Measurements from ENCODE around the gene PACSIN3.
"Not testable (repeated sequence)": the region's sequence is repeated elsewhere in the genome, so short reads cannot be mapped to it uniquely, and the experiment has no call there.

PACSIN3 gene

DNA sequence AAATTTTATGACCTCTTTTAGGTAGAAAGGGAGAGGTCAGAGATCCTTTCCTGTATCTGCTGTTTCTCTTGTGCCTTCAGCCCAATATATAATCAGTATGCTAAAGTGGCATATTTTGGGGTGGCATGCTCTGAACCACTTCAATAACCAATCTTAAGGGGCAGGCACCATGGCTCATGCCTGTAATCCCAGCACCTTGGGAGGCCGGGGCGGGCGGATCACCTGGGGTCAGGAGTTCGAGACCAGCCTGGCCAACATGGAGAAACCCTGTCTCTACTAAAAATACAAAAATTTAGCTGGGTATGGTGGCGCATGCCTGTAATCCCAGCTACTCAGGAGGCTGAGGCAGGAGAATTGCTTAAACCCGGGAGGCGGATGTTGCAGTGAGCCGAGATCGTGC is 11.9 kb upstream of the PACSIN3 start:
- DNase-seq = not testable (repeated sequence)

DNA sequence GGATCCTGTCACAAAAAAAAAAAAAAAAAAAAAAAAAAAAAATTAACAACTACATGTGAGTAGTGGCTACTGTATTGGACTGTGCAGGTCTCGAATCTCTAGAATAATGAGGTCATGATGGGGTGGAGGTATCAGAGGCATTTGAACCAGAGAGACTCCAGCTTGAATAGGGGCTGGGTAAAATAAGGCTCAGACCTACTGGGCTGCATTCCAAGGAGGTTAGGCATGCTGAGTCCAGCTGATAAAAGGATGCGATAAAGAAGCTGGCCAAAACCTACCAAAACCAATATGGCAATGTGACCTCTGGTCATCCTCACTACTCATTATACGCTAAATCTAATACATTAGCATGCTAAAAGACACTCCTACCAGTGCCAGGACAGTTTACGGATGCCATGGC is 5.9 kb upstream of the PACSIN3 start:
- no peak for DNase-seq

DNA sequence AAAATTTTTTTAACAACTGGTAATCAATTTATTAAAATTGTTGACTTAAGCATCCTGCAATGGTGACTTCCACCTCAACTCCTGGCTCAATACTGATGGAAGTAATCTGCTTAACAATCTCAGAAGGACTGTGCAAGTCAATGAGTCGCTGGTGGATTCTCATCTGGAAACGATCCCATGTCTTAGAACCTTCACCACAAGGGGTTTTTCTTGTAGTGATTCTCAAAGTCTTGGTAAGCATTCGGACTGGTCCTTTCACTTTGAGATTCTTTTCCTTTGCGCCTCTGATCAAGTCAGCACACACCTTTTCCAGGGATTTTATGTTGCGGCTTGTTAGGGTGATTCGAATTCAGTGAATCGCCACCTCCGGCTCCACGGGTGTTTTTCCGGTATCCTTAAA is 4.9 kb upstream of the PACSIN3 start:
- DNase-seq = not testable (repeated sequence)

DNA sequence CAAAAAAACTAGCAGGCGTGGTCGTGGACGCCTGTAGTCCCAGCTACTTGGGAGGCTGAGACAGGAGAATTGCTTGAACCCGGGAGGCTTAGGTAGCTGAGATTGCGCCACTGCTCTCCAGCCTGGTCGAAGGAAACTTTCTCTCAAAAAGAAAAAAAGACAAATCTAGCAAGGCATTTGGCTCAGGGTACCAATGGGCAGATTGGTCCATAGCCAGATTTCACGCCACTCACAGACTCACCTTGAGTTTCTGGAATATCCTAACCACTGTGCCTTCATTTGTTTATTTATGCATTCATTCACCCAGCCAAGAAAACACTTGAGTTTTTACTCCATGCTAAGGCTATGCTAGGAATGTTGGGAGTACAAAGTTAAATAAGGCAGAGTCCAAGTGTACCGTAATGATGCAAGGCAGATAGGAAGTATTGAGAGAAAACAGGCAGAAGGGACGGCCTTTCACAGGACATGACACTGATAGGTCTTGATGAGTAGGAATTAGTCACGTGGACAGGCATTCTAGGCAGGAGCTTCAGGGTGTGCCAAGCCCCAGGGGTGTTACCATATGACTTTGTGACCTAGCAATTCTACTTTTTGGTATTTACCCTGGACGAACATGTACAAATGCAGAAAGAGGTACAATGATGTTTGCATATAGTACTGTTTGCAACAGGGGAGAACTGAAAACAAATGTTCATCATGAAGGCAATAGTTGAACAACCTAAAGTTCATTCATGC is 3.0 kb upstream of the PACSIN3 start:
- no peak for DNase-seq

DNA sequence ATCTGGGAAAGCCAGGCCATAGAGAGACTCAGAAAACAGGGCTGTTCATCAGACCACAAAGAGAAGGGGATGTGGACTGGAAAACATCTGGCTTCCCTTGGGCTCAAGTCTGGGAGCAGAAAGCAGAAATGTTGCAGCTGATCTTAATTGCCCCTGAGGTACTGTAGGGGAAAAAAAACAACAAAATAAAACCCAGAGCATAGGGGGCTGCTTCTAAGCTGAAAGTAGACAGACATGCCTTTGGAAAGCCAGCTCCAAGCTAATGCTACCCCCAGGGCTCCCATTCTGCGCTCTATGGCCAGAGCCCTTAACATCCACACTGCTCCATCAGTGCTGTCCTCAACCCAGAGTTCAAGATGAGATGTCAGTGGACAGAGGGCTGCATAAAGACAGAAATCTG is 2.0 kb upstream of the PACSIN3 start:
- no peak for DNase-seq

DNA sequence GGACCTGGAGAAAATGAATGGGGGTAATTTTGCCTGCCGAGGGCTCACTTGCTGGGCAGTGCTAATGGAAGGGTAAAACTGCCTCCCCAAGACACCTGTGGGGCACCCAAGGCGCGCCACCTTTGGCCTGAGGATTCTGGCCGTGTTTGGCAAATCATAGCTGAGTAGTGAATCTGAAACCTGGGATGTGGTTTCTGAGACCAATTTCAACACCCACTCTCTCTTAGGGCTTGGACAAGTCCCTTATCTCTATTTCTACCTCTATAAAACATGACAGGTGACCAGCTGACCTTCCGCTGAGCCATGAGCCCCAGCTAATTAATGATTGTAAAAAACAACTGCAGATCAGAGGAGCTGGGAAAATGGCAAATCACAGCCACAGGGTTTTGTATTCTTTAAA is 1.5 kb upstream of the PACSIN3 start:
- DNase-seq = no peak

DNA sequence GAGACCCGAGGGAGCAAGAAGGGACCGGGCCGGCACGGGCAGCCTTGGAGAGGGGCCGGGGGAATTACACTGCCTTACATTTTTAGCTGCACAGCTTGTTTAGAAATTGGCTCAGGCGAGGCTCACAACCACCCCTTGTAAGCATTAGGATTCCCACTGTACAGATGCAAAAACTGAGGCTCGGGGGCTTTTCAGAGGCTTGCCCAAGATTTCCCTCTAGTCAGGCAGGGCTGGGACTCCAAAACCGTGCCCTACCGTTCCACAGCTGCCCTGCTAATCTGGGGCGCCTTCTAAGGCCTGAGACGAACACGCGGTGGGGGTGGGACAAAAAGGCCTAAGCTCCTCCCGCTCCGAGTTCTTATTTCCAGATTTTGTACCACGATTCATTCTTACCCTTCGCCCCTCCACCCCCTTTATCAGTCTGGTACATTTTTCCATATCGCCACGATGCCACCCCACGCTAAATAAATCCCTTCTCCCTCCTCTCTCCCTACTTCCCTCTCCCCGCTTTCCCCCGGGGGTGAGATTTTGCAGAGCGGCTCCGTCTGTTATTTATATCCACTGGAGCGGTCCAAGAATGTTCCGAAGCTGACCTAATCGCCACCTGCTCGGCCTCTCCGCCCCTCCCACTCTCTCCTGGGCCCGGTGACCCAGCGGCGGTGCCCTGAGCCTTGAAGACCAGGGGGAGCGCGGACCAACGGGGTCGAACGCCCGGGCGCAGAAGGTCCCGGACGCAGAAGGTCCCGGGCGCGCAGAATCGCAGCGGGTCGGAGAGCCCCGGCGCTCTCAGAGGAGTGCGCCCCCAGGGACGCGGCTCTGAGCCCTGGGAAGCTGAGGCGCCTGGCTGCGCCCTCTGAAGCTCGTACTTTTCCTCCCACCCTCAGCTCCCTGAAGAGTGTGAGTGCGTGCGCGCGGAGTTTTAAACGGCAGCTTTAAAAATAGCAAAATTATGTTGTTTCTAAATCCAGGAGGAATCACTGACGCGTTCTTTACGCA is 764 bp upstream of the PACSIN3 start:
- peak in 17 of 56 donors; percentile 16 to 62 (median 34) for DNase-seq

DNA sequence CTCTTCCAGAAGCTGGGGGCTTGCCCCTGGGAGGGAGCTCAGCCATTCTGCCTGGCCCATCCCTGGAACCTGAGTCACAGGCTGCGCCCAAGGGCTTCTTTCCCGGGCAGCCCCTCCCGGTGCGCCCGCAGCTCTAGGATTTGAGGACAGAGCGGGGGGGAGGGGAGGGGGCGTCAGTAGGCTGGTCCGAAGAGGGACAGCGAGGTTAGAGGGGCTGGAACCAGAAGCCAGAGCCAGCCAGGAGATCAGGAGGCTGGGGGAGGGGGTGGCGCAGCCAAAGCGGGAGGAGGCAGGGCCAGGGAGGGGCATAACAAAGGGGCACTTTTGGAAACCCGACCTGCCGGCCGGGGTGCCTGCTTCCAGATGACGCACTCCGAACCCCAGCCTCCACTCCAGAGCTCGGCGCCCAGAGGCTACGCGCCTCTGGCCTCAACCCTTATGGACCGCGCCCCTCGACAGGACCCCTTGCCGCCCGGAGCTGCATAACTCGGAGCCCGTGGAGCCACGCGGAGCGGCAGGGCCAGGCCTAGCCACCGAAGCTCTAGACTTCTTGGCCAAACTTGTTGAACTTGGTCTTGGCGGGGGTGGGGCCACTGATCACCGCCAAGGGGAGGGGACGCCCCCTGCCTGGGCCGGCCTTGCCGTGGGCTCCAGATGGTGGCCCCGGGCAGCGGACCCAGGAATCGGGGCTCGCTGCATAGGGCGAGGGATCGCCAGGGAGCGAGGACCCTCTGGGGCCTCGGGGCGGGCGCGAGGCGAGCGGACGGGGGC is 744 bp downstream of the PACSIN3 start:
- DNase-seq = peak in 27 of 56 donors; percentile 10 to 72 (median 53)

DNA sequence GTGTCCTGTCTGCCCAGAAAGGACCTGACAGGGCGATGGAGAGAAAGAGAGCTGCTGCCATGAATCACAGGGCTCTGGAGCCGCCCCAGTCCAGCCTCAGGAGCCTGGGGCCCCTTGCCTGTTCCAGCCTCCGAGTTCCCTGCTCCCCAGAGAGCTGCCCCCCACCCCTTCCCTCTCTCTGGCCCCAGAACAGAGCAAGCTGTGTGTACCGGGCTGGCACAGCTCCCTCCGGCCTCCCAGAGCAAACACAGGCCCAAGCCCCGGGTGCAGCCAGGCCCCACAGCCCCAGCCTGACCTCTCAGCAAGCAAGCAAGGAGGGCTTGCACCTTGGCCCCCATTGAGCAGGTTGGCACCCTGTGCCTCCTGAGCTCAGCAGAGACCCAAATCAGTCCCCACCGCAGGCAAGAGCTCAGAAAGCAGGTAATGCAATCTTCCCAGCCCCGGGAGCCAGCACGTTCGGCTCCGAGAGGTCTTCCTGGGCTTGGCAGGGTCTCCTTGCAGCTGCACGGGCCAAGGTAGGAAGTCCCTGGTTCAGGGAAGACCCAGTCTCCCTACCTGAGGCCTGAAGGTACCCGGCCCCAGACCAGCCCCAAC is 1.4 kb downstream of the PACSIN3 start:
- peak in 55 of 56 donors; percentile 24 to 92 (median 76) for DNase-seq

DNA sequence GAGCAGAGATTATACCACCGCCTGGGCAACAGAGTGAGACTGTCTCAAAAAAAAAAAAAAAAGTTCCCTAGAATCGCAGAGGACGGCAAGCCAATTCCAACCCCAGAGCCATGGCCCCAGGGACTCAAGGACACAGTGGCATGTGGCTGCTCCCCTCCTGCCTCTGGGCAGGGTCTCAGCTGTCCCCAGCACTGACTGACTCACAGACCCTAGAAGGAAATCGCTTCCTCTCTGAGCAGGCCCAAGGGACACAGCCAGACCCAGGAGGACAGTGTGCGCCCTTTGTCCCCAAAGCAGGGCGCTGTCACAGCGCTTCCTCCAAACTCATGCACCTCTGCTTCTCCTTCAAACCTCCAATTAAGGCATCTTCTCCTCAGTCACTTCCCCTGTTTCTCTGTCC is 2.3 kb downstream of the PACSIN3 start:
- DNase-seq = no peak

DNA sequence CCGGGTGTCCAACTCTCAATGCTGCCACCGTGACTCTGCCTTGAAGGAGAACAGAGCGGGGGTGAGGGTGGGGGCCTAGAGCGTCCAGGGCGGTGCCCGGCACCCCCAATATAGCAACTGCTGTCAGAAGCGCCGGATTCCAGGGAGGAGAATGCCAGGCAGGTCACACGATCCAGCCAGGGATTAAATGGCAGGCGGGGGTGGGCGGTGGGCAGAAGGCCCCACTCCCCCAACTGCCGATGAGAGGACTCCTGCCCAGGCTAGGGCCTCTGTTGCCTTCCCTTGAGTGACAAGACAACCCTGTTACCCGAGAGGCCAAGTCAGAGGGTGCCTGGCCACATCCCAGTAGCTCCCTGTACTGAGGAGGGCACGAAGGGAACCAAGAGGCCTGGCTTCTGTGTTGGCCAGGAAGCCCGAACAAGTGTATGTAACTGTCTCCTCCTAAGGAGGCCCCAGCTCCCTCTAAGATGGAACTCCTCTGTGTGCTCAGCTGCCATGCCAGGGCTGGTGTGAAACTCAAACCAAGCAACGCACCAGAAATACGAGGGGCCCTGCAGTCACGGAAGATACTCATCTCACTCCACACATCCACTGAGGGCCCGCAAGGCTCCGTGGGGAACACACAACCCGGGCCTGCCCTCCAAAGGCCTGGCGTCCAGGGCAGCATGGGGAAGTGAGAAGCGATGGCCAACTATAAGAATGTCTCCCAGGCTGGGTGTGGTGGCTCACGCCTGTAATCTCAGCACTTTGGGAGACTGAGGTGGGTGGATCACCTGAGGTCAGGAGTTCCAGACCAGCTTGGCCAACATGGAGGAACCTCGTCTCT is 3.0 kb downstream of the PACSIN3 start:
- no peak for DNase-seq

DNA sequence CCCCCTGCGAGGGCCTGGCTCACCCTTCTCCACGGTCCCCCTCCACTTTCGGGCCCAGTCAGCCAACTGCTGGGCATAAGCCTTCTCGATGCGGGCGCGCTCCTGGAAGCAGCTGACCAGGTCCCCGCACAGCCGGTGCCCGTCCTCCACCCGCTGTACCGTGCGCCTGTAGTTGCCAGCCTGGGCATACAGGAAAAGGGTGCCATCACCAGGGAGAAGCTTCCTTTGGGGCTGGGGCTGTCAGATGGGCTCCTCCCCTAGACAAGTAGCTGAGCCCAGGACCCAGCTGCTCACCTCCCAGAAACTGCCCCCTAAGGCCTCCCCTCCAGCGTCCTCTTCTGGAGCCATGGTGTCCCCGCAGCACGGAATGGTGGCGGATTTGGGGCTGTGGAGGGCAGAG is 3.9 kb downstream of the PACSIN3 start:
- DNase-seq = no peak

DNA sequence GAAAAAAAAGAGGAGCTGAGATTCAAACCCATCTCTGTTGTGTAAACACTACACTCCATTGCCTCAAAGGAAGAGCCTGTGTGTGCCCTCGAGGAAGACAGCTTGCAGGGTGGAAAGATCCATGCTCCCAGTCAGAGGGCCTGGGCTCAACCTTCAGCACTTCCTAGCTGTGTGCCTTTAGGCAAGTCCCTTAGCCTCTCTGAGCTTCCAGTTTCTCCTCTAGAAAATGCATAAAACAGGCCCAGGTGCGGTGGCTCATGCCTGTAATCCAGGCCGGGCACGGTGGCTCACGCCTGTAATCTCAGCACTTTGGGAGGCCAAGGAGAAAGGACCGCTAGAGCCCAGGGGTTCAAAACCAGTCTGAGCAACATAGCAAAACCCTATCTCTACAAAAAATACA is 5.0 kb downstream of the PACSIN3 start:
- DNase-seq = no peak

DNA sequence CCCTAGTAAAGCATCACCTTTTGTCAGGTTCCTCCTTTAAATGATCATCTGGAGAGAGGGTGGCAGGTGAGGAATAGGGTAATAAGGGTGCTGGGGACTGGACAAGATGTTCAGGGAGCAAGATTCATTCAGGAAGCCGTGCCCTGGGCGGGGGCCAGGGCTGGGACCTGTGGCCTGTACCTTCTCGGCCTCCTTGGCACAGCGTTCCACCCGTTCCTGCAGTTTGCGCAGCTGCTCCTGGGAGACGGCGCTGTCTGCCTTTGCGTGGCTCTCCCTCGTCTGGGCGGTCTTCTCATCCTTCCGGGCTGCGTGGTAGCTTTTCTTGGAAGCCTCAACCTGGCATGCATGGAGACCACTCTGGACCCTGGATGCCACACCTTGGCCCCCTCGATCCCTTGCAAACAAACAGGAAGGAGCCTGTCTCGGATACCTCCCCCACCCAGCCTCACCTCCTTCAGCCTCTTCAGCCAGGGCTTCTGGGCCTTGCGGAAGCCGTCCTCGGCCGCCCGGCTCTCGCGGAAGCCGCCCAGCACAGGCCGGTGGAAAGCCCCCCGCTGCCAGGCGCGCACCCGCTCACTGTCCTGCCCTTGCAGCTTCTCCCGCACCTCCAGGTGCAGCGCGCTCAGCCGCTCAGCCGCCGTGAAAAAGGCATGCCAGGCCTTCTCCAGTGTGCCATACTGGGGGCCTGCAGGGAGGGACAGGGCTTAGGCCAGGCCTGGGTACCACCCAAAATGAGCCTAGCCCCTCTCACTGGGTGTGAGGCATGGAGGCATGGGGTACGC is 6.0 kb downstream of the PACSIN3 start:
- DNase-seq = no peak

DNA sequence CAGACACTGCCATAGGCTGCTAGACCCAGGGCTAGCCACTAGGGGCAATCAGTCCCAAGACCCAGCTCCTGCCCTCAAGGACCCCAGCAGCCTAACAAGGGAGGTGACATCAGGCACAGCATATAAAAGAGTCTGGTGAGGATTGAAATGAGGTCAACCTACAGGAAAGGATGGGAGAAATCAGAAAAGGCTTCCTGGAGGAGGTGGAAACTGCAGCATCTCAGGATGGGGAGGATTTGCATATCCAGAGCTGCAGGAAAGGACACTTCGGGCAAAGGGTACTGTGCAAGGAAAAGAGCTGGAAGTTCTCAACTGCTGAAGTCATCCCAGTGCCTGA is 6.6 kb downstream of the PACSIN3 start:
- DNase-seq = peak in 9 of 56 donors; percentile 8 to 40 (median 16)

DNA sequence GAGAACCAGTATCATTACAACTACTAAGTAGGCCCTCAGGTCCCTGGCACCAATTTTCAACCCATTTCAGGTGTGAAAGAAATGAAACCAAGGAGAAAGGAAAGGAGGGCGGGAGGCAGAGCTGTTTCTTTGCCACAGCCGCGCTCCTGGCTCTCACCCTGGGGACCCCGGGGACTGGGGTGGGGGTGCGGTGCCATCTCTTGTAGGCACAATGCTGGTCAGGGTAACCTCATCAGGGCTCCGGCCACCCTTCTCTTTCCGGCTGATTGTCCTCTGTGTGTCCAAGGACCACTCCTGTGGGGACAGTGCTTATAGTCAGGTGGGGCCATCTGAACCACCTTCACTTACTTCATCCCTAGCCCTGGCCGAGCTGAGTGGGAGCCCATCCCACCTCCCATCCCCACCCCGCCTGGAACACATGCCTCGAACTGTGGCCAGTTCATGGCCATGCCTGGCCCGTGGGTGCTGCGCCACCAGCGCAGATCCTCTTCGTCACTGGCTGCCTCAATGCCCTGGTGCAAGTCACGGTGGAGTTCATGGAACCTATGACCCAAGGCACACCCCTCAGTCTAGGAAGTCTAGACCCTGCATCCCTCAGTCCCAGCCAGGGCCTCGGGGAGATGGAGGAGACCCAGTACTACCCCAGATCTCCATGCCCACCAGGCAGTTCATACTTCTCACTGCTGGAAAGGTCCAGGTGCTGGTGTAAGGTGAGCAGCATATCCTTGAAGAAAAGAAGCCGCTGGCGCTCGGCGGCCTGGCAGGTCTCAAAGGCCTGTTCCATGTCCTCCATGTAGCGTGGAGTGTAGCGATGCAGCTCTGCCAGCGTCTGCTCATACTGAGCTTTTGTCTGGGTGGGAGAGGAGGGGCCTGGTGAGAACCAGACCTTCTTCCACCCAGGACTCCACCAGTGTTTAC is 7.2 kb downstream of the PACSIN3 start:
- no peak for DNase-seq

DNA sequence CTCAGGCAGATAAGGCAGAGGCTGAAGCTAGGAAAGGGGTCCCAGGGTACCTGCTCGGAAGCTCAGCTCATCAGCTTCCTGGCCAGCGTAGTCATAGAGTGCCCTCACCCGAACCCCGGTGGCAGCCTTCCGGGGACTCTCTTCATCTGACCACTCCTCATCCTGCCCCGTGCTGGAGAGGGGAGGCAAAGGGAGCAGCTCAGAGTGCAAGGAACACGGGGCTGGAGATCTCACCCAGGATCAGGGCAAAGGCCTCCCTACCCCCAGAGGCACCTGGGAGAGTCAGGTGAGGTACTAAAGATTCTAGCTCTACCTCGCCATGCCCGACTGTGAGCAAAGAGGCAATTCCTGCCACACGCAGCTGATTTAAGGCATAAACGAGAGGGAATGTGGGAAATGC is 7.9 kb downstream of the PACSIN3 start:
- DNase-seq = no peak

DNA sequence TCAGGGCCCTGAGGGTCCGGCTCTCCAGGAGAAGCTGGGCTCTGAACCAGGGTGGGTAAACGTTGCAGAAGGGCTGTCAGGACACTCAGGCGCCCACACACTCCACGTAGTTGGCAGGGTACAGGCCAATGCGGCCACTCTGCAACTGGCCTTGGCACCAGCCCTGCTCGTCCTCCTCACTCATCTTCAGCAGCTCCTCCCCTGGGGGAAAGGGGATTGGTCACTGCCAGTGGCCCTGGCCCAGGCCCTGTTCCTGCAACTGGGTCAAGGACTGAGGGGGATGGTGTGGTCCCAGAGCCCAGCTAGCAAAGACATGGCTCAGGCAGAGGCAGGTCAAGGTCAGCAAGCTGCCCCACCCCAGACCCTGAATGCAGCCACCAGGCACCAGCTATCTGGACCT is 8.4 kb downstream of the PACSIN3 start:
- peak in 1 of 56 donors; percentile 44 for DNase-seq

Measured in amygdala (tissue), 56 donors.